ENCODE measurements around the gene RAN.
A peak's percentile ranks its signal among the peaks of the same experiment; 100 is the strongest.
"Not testable (repeated sequence)": the region's sequence is repeated elsewhere in the genome, so short reads cannot be mapped to it uniquely, and the experiment has no call there.

RAN gene

DNA sequence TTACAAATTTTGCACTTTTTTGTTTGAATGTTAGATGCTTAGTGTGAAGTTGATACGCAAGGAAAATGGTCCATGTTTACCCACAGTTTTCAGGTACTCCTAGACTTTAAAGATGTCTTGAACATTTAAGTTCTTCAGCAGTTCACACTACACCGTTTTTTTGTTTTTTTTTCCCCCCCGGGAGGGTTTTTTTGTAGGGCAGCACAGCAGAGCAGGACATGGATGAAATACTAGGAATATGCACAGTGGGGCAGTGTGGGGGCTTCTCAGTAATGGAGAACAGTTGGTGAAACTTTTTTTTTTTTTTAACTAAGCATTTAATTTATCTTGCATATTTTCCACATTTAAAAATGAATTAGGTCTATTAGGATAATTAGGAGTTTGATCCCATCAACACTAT is 4.9 kb downstream of the RAN start:
- DNase-seq (ENCODE audit: extremely low spot score, insufficient read length, low read depth) (no peak), FAIRE-seq (no peak)

DNA sequence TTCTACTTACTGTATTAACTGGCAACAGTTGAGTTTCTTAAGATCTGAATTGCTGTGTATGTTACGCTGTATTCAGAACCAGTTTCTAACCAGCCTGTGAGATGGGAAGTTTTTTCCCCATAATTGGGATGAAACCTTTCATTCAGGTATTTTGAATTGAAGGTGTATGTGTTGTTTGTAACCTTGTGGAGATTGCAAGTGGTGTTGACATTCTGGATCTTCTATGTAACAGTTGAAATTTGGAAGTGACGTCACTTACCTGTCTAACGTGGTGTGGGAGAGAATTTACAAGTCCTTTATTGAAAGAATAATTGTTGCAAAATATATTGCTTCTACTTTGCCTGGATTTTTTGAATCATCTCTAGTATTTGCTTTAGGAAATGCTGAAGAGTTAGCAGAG is 5.5 kb downstream of the RAN start:
- DNase-seq (ENCODE audit: extremely low spot score, insufficient read length, low read depth) (no peak), FAIRE-seq (no peak)

DNA sequence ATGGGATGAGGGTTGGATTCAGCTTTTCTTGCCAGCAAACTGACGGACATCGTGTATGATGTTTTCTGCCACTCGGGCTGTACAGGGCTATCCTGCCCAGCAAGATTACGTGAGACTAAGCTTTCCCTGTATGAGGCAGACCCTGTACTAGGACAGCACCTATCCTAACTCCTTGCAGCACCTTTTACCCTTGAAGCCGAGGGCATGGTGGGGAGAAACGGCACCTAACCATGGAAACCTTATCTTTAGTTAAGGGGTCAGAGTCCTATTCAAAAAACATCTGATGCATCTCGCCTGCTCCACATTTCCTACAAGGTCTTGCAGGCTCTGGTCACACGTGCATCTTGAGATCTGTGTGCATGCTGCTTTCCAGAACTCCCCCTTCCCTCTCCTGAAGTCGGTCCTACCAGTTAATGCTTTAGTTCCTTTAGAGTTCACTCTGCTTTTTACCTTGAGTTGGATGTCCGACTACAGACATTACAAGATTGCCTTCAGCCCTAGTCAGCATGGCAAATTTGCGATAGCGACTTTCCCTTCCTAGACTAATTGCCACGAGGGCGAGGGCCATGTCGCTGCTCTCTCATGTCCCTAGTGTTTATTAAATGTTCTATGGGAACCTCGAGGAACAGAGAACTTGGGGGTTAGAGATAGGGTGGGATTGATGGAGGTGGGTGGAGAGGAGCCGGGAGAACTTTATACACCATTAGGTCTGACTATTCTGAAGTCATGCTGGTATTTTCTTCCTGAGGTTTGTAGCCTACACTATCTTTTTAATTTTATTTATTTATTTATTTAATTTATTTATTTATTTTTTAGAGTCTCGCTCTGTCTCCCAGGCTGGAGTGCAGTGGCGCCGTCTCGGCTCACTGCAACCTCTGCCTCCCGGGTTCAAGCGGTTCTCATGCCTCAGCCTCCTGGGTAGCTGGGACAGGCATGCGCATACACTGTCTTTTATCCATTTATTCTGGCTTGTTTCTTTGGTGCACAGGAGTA is 6.6 kb downstream of the RAN start:
- no peak for FAIRE-seq

DNA sequence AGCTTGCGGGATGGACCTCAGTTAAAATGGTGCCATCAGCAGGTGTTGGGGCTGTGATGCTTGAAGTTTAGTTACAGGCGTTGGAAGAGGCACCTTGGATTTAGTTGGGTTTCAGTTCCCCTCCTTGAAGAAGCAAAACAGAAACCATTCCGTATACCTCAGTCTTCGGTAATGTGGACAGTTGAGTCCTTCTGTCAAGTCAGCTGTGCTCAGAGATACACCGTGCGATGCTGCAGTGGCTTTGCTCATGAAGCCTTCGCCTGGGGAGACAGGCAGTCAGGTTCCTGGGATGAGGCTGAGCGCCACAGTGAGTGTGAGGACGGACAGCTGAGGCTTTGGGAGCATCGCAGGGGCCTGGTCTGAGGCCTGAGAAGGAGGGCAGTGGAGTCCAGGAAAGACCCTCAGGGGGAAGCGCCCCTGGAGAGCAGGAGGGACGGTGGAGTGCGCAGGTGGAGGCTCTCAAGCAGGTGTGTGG is 7.4 kb downstream of the RAN start:
- DNase-seq (ENCODE audit: extremely low spot score, insufficient read length, low read depth) (peak; percentile 66), FAIRE-seq (peak; percentile 54)

More for the DNA sequence above, 6.6 kb downstream of the RAN start:
- DNase-seq (ENCODE audit: extremely low spot score, insufficient read length, low read depth): no peak

DNA sequence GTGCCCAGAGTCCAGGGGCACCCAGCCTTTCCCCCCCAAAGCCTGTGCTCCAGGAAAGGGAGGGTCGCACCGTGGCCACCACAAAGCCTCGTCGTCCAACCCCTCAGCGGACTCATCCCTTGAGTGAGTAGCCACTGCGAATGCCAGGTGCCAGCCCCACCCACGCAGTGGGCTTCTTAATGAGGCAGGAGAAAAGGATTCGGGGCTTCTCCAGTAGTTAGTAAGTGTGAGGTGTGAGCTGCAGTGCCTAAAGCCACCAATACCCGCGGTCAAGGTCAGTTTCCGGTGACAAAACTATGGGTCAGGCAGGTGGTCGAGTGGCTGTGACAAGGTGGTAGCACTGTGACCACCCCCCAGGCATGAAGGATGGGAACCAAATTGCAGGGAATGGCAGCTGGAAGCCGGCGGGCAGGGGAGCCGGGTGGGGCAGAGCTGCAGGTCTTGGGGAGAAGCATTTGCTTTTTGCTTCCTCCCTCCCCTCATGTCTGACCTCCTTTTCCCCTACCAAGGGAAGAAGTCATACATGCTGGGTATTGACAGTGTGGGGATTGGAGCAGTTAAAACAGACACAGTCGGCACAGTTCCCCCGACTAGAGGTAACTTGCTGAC is 8.0 kb downstream of the RAN start:
- no peak for FAIRE-seq
- no peak for DNase-seq (ENCODE audit: extremely low spot score, insufficient read length, low read depth)

DNA sequence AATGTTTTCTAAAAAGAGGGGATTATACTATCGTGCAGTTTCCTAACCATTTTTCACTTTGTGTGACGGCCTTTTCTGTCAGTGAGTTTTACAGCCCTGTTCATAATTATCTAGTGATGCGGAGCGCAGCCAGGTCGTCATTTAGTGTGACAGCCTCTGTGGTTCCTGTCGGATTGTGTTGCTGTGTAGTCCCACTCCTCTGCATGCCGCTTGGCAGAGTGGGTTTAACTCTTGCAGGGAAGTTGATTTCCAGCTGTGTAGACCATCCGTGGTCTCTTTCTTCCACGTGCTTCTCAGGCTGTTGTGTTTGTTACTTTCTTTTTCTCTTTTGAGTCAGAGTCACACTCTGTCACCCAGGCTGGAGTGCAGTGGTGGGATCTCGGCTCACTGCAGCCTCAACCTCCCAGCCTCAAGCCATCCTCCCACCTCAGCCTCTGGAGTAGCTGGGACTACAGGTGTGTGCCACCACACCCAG is 8.6 kb downstream of the RAN start:
- DNase-seq (ENCODE audit: extremely low spot score, insufficient read length, low read depth) (no peak), FAIRE-seq (peak; percentile 67)

DNA sequence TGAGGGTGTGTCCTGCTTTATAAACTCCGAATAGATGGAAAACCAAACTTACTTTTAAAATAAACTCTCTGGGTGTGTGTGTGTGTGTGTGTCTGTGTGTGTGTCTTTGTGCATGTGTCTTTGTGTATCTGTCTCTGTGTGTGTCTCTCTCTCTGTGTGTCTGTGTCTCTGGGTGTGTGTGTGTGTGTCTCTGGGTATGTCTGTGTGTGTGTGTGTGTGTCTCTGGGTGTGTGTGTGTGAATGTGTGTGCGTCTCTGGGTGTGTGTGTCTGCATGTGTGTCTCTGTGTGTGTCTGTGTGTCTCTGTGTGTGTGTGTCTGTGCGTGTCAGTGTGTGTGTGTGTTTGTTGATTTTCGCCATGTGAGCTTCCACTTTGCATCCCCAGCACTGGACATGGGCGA is 9.2 kb downstream of the RAN start:
- no peak for DNase-seq (ENCODE audit: extremely low spot score, insufficient read length, low read depth)
- no peak for FAIRE-seq

DNA sequence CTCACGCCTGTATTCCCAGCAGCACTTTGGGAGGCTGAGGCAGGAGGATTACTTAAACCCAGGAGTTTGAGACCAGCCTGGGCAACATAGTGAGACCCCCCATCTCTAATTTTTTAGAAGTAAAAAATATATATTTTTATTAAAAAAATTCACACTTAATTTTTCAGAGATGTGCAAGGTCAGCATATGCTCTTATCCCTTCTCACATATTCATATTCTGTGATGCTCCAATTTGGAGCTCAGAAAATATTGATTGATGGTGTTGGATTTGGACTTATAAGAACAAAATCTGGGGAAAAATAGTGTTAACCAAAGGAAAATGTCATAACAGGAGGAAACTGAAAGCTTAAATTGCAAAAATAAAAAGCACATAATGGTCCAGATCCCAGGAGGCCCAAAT is 9.7 kb downstream of the RAN start:
- no peak for DNase-seq (ENCODE audit: extremely low spot score, insufficient read length, low read depth)
- no peak for FAIRE-seq

DNA sequence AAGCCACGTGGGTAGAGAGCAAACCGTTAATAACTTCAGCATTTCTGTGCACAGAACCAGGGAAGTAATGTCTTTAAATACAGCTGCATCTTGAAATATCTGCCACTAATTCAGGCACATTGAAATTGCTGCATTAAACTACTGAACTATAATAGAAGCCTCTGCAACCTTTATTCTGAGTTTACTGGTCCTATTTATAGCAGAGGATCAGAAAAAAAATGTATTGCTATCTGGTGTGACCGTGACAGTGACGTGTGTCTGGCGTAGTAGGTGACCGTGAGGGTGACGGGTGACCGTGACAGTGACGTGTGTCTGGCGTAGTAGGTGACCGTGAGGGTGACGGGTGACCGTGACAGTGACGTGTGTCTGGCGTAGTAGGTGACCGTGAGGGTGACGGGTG is 15.3 kb downstream of the RAN start:
- DNase-seq (ENCODE audit: extremely low spot score, insufficient read length, low read depth); FAIRE-seq: not testable (repeated sequence)

DNA sequence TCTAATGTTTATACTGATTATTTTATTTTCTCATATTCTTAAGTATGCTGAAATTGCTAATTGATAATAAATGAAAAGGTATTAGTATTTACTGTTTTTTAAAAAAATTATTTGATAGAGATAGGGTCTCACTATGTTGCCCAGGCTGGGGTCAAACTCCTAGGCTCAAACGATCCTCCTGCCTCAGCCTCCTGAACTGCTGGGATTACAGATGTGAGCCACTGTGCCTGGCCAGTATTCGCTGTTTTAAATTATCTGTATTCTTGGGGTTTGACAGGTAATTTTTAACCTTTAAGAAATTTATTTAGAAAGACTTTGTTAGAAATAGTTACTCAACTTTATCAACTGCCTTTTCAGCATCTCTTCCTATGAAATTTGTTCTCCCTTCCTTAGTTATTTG is 32.2 kb downstream of the RAN start:
- no peak for DNase-seq (ENCODE audit: extremely low spot score, insufficient read length, low read depth)
- FAIRE-seq: no peak

DNA sequence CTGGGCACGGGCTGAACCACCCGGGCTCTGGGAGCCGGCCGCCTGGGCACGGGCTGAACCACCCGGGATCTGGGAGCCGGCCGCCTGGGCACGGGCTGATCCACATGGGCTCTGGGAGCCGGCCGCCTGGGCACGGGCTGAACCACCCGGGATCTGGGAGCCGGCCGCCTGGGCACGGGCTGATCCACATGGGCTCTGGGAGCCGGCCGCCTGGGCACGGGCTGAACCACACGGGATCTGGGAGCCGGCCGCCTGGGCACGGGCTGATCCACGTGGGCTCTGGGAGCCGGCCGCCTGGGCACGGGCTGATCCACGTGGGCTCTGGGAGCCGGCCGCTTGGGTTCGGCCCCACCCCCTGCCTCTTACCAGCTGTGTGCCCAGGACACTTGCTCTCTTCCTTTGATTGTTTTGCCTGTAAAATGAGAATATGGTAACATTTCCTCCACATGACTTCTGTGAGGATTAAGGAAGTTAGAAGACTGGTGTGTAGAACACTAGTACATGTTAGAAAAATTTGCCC is 33.1 kb downstream of the RAN start:
- not testable (repeated sequence) for FAIRE-seq; DNase-seq (ENCODE audit: extremely low spot score, insufficient read length, low read depth)

DNA sequence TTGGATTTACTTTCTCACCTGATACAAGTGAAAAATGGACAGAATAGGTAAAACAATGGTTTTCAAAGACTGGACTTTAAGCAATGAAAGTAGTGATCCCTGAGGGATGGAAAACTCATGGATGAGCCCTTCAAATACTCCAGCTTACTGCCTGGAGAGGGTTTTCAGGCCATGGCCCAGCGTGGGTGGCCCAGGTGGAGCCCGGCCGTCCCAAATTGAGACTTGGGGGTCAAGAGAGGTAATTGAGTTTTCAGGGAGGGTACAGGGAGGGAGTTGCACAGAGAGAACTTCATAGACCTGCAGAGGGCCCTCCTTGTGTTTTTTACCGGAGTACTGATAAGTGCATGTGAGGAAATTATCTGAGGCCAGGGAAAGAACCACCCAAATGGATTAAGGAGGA is 37.2 kb downstream of the RAN start:
- no peak for DNase-seq (ENCODE audit: extremely low spot score, insufficient read length, low read depth)
- no peak for FAIRE-seq

DNA sequence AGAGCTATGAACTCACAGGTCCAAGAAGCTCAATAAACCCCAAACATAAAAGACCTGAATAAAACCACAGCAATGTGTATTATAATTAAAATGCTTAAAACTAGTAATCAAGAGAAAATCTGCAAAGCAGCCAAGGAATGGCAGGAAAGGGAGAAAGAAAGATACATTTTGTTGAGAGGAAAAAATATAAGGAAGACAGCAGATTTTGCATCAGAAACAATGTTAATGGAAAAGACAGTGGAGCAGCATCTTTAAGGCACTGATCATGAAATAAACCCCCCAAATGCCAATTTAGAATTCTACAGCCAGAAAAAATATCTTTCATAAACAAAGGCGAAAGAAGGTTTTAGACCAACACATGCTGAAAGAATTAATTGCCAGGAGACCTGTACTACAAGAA is 39.3 kb downstream of the RAN start:
- DNase-seq (ENCODE audit: extremely low spot score, insufficient read length, low read depth): no peak
- FAIRE-seq: no peak

DNA sequence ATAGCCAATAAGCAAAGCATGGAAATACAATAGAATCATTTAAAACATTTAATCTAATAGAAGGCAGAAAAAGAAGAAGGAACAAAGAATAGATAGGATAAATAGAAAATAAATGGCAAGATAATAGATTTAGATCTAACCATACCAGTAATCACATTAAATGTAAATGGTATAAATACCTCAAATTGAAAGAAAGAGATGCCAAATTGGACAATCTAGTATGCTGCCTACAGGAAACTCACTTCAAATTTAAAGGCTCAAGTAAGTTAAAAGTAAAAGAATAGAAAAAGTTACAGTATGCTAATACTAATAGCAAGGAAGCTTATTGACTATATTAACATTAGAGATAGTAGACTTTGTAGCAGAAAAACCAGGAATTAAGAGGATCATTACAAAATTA is 40.1 kb downstream of the RAN start:
- no peak for FAIRE-seq
- no peak for DNase-seq (ENCODE audit: extremely low spot score, insufficient read length, low read depth)

DNA sequence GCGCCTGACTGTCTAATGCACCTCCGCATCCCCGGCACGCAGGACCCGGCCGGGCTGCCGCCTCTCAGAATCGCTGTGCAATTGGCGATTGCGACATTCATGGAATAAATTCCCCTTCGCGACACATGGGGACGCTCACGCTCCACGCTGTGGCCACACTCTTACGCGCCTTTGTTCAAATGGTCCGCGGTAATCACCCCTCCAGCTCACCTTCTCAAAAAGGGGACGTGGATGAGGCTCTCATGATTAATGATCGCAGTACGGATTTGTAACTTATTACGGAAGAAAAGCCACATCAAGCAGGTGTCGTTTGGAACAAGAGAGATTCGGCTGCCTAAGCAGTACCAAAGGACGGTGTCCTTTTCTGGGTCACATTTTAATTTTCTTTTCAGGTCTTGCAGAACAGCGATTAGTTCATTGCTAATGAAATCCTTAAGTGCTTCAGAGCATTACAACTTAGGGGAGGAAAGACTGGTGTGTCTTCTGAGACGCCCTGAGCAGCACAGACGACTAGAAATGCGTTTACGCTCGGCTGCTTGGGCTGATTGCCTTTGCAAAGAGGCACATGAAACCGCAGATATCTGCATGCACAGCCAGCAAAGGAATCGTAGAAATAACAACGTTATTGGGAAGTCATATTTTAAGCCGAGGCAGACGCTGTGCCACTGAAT is 44.5 kb downstream of the RAN start:
- FAIRE-seq (peak; percentile 29), DNase-seq (ENCODE audit: extremely low spot score, insufficient read length, low read depth) (peak; percentile 20)

DNA sequence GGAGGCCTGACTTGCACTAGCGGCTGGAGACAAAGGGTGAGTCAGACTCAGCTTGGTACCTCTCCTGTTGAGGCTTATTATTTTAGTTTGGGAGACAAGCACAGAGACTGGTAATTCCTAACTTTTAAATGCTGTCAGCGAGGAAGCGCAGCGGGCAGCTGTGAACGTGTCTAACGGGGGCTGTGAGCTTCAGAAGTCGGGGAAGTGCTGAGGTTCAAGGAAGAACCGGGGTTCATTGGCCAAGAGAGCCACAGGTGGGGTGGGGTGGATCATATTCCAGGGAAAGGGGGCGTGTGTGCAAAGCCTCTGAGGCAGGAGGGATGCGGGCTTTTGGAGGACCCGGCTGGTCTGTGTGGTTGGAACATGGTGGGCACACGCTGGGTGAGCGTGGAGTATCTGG is 45.7 kb downstream of the RAN start:
- DNase-seq (ENCODE audit: extremely low spot score, insufficient read length, low read depth): no peak
- FAIRE-seq: no peak

DNA sequence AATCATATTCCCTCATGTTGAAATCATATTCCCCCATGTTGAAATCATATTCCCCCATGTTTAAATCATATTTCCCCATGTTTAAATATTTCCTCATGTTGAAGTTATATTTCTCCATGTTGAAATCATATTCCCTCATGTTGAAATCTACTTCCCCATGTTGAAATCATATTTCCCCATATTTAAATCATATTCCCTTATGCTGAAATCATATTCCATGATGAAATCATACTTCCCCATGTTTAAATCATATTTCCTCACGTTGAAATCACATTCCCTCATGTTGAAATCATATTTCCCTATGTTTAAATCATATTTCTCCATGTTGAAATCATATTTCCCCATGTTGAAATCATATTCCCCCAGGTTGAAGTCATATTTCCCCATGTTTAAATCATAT is 47.2 kb downstream of the RAN start:
- no peak for DNase-seq (ENCODE audit: extremely low spot score, insufficient read length, low read depth)
- no peak for FAIRE-seq

DNA sequence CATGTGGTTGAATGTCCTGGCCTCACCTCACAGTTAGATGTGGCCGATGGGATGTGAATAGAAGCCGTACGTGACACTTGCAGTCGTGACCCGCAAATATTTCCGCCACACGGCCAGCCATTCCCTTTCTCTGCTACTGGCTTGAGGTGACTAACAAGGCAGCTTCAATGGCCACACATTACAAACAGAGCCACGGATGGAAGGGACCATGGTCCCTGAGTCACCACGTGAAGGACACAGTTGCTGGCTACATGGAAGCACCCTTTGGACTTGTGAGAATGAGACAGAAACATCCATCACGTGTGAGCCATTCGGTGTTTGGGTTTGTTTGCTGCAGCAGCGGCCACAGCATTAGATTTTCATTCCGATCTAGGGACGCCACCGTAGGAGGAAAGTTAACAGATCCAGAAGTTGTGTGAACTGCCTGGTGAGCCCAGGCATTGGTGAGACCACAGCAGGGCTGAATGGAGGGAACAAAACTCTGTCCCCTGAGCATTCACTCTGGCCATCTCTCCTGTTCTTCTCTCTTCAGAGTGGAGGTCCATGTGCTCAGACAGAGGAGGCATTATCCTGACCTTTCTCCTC is 48.3 kb downstream of the RAN start:
- FAIRE-seq: no peak
- DNase-seq (ENCODE audit: extremely low spot score, insufficient read length, low read depth): no peak

DNA sequence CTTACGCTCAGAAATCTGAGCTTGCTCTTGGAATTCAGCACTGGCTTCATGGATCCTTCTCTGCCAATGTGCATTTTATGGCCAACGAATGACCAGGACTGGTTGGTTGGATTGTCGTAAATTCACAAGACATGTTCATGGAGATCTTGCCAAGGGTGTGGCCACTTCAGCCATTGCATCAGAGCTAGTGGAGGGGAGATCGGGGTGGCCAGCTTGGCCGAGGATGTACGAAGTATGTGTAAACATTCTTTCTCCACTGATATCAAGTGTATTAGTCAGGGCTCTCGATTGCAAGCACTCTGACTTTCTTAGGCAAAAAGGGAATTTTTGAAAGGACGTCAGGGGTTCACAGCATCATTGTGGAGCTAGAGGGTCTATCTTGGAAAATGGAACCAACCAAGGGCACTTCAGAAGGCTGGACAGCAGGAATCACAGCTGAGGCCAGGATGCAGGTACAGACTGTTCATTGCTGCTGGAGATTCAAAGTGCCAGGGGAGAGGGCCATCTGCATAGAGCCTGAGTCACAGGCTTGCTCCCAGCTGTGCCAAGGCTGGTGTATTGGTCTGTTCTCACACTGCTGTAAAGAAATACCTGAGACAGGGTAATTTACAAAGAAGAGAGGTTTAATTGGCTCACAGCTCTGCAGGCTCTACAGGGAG is 49.0 kb downstream of the RAN start:
- DNase-seq (ENCODE audit: extremely low spot score, insufficient read length, low read depth): no peak
- FAIRE-seq: no peak

Measured in GM18507 (cell line).